Measurements from ENCODE around the gene SLC31A2. TPM values are rescaled to one million over a fixed set of nuclear protein-coding genes. Genes with fewer than 3 reads are reported as not detected.

The SLC31A2 gene
- total and polyA plus RNA-seq, 4 donors: 7.2 to 30.6 (median 23.8) TPM

DNA sequence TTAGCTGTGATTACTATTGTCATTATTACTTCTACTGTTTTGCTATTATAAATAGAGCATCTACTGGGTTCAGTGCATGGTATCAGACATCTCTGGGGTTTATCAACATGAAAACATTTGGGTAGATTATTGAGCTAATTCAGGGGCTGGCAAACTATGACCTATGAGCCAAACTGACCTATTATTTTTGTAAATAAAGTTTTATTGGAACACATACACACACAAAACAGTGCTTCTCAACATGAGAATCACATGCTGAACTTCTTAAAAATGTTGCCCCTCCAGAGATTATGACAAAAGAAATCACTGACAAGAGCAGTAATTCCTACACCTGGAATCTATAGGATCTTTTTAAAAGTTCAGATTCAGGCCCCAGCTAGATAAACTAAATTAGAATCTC is 30.4 kb downstream of the SLC31A2 start:
- H3K27ac ChIP-seq (ENCODE audit: low read depth in 1 of 2, low read length in 2 of 2): no peak overlapping the region
- H3K4me1 ChIP-seq (ENCODE audit: control insufficient read depth in 4 of 4, insufficient read depth in 4 of 4, low read length in 3 of 4): no peaks in the 10 kb centered on the region
- TF ChIP-seq HNF4A (conservative IDR thresholded peaks at IDR 0.05): no peak
- no peak for TF ChIP-seq JUND (IDR thresholded peaks at IDR 0.05)
- no peak for TF ChIP-seq GABPA (IDR thresholded peaks at IDR 0.05 in 1 of 2, conservative IDR thresholded peaks at IDR 0.05 in 1 of 2)
- TF ChIP-seq FOXA1 (IDR thresholded peaks at IDR 0.05): no peak
- no peak for TF ChIP-seq SP1 (IDR thresholded peaks at IDR 0.05)
- TF ChIP-seq FOXA2 (IDR thresholded peaks at IDR 0.05): no peak
- TF ChIP-seq, protein P1, sequence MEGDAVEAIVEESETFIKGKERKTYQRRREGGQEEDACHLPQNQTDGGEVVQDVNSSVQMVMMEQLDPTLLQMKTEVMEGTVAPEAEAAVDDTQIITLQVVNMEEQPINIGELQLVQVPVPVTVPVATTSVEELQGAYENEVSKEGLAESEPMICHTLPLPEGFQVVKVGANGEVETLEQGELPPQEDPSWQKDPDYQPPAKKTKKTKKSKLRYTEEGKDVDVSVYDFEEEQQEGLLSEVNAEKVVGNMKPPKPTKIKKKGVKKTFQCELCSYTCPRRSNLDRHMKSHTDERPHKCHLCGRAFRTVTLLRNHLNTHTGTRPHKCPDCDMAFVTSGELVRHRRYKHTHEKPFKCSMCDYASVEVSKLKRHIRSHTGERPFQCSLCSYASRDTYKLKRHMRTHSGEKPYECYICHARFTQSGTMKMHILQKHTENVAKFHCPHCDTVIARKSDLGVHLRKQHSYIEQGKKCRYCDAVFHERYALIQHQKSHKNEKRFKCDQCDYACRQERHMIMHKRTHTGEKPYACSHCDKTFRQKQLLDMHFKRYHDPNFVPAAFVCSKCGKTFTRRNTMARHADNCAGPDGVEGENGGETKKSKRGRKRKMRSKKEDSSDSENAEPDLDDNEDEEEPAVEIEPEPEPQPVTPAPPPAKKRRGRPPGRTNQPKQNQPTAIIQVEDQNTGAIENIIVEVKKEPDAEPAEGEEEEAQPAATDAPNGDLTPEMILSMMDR (IDR thresholded peaks at IDR 0.05; ENCODE audit: low read depth, low read length, missing input control): no peak
- TF ChIP-seq NR2F2 (IDR thresholded peaks at IDR 0.05): no peak
- no peak for TF ChIP-seq YY1 (IDR thresholded peaks at IDR 0.05)
- TF ChIP-seq, protein P2, sequence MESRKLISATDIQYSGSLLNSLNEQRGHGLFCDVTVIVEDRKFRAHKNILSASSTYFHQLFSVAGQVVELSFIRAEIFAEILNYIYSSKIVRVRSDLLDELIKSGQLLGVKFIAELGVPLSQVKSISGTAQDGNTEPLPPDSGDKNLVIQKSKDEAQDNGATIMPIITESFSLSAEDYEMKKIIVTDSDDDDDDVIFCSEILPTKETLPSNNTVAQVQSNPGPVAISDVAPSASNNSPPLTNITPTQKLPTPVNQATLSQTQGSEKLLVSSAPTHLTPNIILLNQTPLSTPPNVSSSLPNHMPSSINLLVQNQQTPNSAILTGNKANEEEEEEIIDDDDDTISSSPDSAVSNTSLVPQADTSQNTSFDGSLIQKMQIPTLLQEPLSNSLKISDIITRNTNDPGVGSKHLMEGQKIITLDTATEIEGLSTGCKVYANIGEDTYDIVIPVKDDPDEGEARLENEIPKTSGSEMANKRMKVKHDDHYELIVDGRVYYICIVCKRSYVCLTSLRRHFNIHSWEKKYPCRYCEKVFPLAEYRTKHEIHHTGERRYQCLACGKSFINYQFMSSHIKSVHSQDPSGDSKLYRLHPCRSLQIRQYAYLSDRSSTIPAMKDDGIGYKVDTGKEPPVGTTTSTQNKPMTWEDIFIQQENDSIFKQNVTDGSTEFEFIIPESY (IDR thresholded peaks at IDR 0.05): no peak
- TF ChIP-seq RAD21 (IDR thresholded peaks at IDR 0.05): no peak
- TF ChIP-seq, protein P3, sequence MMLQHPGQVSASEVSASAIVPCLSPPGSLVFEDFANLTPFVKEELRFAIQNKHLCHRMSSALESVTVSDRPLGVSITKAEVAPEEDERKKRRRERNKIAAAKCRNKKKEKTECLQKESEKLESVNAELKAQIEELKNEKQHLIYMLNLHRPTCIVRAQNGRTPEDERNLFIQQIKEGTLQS (IDR thresholded peaks at IDR 0.05): no peak
- TF ChIP-seq, protein P4, sequence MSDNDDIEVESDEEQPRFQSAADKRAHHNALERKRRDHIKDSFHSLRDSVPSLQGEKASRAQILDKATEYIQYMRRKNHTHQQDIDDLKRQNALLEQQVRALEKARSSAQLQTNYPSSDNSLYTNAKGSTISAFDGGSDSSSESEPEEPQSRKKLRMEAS (IDR thresholded peaks at IDR 0.05): no peak
- no peak for TF ChIP-seq TAF1 (conservative IDR thresholded peaks at IDR 0.05)
- no peak for TF ChIP-seq RXRA (IDR thresholded peaks at IDR 0.05)
- no peak for TF ChIP-seq EGR1 (IDR thresholded peaks at IDR 0.05; ENCODE audit: low read depth in 2 of 2)
- TF ChIP-seq, protein P5, sequence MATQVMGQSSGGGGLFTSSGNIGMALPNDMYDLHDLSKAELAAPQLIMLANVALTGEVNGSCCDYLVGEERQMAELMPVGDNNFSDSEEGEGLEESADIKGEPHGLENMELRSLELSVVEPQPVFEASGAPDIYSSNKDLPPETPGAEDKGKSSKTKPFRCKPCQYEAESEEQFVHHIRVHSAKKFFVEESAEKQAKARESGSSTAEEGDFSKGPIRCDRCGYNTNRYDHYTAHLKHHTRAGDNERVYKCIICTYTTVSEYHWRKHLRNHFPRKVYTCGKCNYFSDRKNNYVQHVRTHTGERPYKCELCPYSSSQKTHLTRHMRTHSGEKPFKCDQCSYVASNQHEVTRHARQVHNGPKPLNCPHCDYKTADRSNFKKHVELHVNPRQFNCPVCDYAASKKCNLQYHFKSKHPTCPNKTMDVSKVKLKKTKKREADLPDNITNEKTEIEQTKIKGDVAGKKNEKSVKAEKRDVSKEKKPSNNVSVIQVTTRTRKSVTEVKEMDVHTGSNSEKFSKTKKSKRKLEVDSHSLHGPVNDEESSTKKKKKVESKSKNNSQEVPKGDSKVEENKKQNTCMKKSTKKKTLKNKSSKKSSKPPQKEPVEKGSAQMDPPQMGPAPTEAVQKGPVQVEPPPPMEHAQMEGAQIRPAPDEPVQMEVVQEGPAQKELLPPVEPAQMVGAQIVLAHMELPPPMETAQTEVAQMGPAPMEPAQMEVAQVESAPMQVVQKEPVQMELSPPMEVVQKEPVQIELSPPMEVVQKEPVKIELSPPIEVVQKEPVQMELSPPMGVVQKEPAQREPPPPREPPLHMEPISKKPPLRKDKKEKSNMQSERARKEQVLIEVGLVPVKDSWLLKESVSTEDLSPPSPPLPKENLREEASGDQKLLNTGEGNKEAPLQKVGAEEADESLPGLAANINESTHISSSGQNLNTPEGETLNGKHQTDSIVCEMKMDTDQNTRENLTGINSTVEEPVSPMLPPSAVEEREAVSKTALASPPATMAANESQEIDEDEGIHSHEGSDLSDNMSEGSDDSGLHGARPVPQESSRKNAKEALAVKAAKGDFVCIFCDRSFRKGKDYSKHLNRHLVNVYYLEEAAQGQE (IDR thresholded peaks at IDR 0.05): no peak
- no peak for TF ChIP-seq HNF4G (IDR thresholded peaks at IDR 0.05)
- H3K27me3 ChIP-seq (ENCODE audit: control insufficient read depth in 4 of 4, insufficient read depth in 4 of 4, low read length in 3 of 4): no peaks in the 10 kb centered on the region
- peaks cover 14 to 88% (median 81%) of the 10 kb centered on the region in 4 donors for H3K36me3 ChIP-seq (ENCODE audit: control insufficient read depth in 4 of 4, insufficient read depth in 3 of 4, low read depth in 1 of 4, low read length in 3 of 4)
- no peak overlapping the region for H3K9ac ChIP-seq (ENCODE audit: low read depth in 1 of 2, low read length in 2 of 2)
- H3K9me3 ChIP-seq (ENCODE audit: control insufficient read depth in 4 of 4, low read length in 3 of 4): no peaks in the 10 kb centered on the region
- no peak for DNase-seq (ENCODE audit: low spot score)
- H3K4me3 ChIP-seq (ENCODE audit: low read depth in 1 of 3, low read length in 3 of 3): no peak overlapping the region
